HL-60/S4 treated with phorbol 12-myristate 13-acetate at 8.2 ng/mL for 4 days and 3 days (cell line): Measurements from ENCODE around the gene TGFBR2.

ENCODE experiments used
- in situ Hi-C: fragments of 300-500 bp; cut with MboI; formaldehyde crosslinking; loops from 2 replicates; pipeline ENCODE4 v1.15.0; 2022; ENCODE audit warnings: low sequenced_read_pairs

TGFBR2 gene

GRCh38 chr3:30671527-30672286, 65.3 kb downstream of the TGFBR2 start:
- in situ Hi-C loops = no loop called here

DNA sequence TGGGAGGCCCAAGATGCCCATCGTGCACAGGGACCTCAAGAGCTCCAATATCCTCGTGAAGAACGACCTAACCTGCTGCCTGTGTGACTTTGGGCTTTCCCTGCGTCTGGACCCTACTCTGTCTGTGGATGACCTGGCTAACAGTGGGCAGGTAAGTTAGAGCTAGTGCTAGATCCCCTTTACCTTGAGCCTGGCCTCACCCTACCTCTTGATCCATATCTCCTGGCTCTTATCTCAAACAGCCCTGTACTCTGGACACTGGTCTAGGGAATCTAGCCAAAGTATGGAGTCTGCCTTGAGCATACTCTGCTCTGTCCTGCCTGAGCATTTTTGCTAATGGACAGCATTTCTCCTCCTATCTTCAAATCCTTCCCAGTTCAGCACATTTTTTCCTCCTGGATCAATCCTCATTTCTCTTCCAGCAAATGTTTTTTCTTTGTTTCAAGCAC, 65.9 kb downstream of the TGFBR2 start:
- in situ Hi-C loops = no loop called here

DNA sequence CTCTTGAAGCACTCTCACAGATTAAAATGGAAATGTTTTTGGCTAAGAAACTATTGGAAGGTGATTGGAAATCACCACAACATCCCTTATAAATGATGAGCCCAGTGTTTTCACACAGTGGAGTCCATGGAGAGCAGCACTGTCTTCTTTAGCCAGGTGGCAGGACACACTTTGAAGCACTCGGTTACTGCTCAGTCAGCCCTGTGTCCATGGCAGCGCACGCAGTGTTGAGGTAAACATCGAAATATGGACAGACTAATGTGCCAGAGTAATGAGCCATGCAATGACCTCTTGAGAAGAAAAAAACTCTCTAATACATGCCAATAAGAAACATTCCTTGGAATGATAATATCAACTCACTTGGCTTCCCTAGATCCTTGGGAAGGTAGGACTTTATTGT, 66.6 kb downstream of the TGFBR2 start:
- in situ Hi-C loops = no loop called here

DNA sequence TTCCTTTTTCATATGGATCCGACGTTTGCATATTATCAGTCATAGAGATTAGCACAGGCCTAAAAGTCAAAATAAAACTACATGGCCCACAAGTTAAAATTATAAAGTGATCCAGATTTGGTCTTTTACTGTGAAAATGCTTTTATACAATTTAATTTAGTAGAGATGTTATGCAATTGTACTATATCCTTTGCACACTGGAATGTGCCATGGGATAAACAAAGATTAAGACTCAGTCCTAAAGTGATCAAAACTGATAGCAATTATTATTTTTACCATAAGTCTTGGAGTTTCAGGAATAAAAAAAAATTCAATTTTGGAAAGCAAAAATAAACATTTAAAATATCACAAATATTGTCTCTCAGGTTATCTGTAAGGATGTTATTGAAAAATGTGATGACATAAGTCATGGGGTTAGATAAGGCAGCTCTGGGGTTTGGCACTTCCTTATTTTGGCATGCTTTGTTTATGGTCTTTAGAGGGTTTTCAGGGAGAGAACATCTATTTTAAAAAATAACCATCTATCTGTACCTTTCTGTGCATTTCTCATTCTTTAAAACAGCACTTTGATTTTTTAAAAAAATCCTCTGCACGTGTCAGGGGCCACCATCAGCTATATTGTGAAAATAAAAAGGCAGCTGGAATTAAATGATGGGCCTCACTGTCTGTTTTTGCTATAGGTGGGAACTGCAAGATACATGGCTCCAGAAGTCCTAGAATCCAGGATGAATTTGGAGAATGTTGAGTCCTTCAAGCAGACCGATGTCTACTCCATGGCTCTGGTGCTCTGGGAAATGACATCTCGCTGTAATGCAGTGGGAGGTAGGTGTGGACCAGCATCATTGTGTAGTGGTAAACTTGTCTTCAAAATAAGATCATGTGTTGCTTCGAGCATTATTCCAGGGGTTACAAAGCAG, 67.3 kb downstream of the TGFBR2 start:
- in situ Hi-C loops = no loop called here

DNA sequence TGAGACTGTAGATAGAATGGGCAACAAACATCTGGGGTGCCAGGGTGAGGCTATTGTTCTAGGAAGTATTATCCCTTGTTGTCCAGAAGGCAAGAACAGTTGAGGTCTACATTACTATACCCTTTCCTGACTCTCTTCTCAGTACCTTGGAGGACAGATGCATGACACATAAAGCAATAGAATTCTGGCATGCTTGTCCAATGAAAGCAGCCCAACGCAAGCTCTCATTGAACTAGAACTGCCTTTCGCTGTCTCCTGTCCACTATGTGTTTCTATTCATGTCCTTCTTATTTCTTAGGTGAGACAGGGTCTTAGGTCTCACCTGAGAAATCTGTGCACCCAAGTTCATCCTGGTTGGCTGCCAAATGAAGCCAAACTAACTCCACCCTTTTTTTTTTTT, 68.6 kb downstream of the TGFBR2 start:
- in situ Hi-C loops = no loop called here

DNA sequence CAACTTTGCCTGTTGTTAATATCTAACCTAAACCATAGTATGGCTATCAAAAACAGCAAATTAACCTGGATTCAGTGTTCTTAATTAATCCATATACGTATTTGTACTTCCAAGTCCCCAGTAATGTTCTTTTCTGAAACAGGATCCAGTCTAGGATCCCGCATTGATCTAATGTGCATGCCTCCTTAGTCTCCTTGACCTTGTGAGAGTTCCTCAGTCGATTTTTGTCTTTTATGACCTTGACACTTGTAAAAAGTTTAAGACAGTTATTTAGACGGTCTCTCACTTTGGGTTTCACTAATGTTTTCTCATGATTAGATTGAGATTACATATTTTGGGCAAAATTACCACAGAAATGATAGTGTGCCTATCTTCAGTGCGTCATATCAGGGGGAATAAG, 69.4 kb downstream of the TGFBR2 start:
- in situ Hi-C loops = no loop called here

GRCh38 chr3:30676424-30677346, 70.3 kb downstream of the TGFBR2 start:
- in situ Hi-C loops = no loop called here

- in situ Hi-C loops = no loop called here
These were observed 70.9 kb downstream of the TGFBR2 start for GRCh38 chr3:30677347-30677685.

- in situ Hi-C loops = no loop called here
These were observed 72.6 kb downstream of the TGFBR2 start for GRCh38 chr3:30679045-30679444.

GRCh38 chr3:30680789-30681648, 74.6 kb downstream of the TGFBR2 start:
- in situ Hi-C loops = no loop called here

- in situ Hi-C loops = no loop called here
These were observed 75.3 kb downstream of the TGFBR2 start for GRCh38 chr3:30681649-30682211.

GRCh38 chr3:30682434-30683155, 76.2 kb downstream of the TGFBR2 start:
- in situ Hi-C loops = no loop called here

DNA sequence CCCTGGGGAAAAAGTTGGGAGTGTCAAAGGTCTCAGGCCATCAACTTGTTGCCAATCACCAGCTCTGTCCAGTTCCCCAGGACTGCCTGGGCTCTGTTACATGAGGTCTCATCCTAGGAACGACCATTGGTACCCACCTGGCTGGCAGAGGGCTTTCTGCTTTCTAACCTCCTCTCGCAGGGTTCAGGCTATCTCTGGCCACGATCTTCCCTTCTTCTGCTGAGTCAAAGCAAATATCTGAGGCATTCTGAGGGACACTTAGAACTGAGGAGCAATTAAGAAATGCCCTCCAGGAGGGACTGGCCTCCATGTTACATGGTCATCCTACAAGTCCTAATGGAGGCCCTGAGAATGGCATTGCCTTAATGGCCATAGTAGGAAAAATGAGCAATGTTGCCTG, 77.4 kb downstream of the TGFBR2 start:
- in situ Hi-C loops = no loop called here

GRCh38 chr3:30684356-30684755, 78.0 kb downstream of the TGFBR2 start:
- in situ Hi-C loops = no loop called here

DNA sequence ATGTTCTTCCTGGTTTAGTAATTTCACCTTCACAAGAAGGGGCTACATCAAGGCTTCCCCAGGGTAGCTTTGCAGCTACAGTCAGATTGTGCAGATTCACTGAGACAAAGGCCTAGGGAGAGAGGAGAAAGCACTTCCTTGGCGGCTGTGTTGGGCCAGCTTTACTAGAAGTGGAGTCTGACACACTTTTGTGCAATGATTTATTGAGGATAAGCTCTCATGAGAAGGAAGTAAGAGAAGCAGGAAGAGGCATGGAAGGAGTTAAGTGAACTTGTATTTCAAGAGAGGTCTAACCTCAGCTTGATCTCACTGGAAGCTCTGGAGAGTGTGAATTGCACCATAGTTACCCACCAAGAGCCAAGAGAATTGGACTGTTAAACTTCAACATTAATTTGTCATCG, 78.9 kb downstream of the TGFBR2 start:
- in situ Hi-C loops = no loop called here

DNA sequence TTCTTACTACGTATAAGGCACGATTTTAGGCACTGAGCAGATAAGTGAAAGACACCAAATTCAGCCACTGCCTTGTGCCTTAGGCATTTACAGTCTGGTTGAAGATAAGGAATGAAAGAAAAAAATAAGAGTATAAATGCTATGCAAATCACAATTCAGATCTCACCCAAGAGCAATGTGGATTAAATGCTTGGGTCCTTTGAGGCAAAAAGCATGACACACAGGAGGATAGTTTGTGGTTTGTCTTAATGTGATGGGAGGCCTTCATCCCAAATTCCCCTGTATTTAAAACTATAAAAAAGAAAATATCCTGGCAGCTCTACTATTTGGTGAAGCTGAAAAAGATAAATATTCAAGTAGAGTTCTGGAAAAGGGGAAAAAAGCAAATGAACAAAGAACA, 79.8 kb downstream of the TGFBR2 start:
- in situ Hi-C loops = no loop called here

- in situ Hi-C loops = no loop called here
These were observed 80.4 kb downstream of the TGFBR2 start for GRCh38 chr3:30686799-30687198.

GRCh38 chr3:30687930-30688570, 81.6 kb downstream of the TGFBR2 start:
- in situ Hi-C loops = no loop called here
